Muscle of leg (tissue), 16 donors: ENCODE measurements around the gene SLAMF9. TPM values are rescaled to one million over a fixed set of nuclear protein-coding genes. Genes with fewer than 3 reads are reported as not detected.

Experiments used
- DNase-seq: peaks from one replicate; pipeline ENCODE4 v3.0.0; 2013
- H3K27ac ChIP-seq: one replicate; pipeline ENCODE4 v1.5.1; 2013; ENCODE audit warnings: mild to moderate bottlenecking, low read length, control low read depth
- H3K27me3 ChIP-seq: one replicate; pipeline ENCODE4 v1.6.1; 2013; ENCODE audit warnings: low read length; ENCODE audit not compliant: control insufficient read depth, insufficient read depth
- H3K36me3 ChIP-seq: one replicate; pipeline ENCODE4 v1.6.1; 2013; ENCODE audit warnings: low read length; ENCODE audit not compliant: control insufficient read depth, insufficient read depth
- H3K4me1 ChIP-seq: one replicate; pipeline ENCODE4 v1.6.1; 2013; ENCODE audit warnings: low read length; ENCODE audit not compliant: control insufficient read depth, insufficient read depth
- H3K4me3 ChIP-seq: one replicate; pipeline ENCODE4 v1.5.1; 2013; ENCODE audit warnings: low read length, control low read depth
- H3K9me3 ChIP-seq: replicated peaks from 2 replicates; pipeline ENCODE4 v1.6.1; 2013; ENCODE audit warnings: low read depth, low read length; ENCODE audit not compliant: control insufficient read depth
- WGBS: methylation state at CpG from one replicate; pipeline ENCODE4 v1.1.5; 2013; ENCODE audit warnings: missing lambda C conversion rate; ENCODE audit not compliant: insufficient coverage; 5-methylcytosine and 5-hydroxymethylcytosine counted together
- long read RNA-seq, 11 donors: transcript quantifications; one replicate each; lab custom pipeline, GENCODE V29; 2026
- polyA plus RNA-seq, 8 donors: library from polyadenylated mRNA; unstranded; fragments of 120-200 nt; gene quantifications; one replicate each; pipeline versions ENCODE4 v1.2.1 to v1.2.3, GENCODE V29; 2013; ENCODE audit warnings: inconsistent platforms in 1 of 8, low replicate concordance in 1 of 8; ENCODE audit not compliant: insufficient read length in 8 of 8, insufficient read depth in 1 of 8
- total RNA-seq: library from RNA; stranded (reverse); fragments of 120-200 nt; gene quantifications from one replicate; pipeline ENCODE4 v1.2.4, GENCODE V29; 2013

SLAMF9 gene
- not detected for total RNA-seq
- polyA plus RNA-seq, result not detected
- long read RNA-seq, donor 1, result 0 reads
- long read RNA-seq, donor 2, result 0 reads
- long read RNA-seq, donor 3, result 0 reads
- long read RNA-seq, donor 4, result 0 reads
- long read RNA-seq, donor 5, result 0 reads
- long read RNA-seq, donor 6, result 0 reads
- long read RNA-seq, donor 7, result 0 reads
- long read RNA-seq, donor 8, result 0 reads
- long read RNA-seq, donor 9, result 0 reads
- long read RNA-seq, donor 10, result 0 reads
- long read RNA-seq, donor 11, result 0 reads

DNA sequence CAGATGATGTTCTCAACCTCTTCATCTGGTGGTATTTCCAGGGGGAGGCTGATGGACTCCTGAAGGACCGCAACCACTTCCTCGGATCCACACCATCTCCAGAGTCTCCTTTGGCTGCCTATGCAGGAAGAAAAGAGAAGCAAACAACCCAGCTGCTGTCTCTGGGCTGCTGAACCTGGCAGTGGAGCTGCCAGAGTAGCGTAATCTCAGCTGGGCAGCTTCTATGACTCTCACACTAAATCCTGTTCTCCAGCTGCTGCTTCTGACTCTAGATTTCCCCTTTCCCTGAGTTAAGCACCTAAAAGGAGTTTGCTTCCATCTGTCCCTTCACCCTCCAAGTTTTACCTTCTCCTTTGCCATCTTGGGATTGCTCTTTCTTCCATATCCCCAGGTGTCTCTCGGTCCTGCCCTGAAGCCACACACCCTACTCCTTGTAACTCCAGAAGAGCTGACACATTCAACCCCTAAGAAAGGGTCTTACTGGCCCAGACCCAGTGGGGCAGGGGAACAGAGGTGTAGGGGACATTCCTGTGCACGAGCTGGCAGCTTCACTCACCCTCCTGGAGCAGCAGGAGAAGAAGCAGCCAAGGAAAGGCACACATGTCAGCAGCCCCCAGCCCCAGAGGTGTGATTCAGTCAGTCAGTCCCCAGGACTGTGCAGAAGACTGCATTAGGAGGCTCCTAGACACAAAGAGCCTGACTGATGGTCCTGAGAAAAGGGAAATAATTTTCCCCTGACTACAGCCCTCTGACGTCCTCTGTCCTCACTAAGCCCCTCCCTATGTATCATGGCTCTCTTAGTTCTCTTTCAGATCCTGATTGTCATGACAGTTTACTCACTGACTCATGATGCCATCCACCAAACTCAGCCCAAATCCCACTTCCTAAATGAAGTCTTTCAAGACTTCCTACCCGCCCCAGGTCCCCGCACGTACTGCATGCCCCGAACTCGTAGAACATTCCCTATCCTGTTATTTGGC is at the start of gene SLAMF9:
Gene SLAMF9, minus strand, starts transcription at position 702 of the 980 bp plus-strand sequence. Its CDS starts 100 bp downstream, at position 602.
- Histone ChIP-seq H3K27me3 (peaks cover 8% of the 10 kb centered on the region), H3K4me3 (no peak within 1 kb of the TSS), H3K36me3 (no peaks in the 10 kb centered on the region), H3K27ac (no peak within 1 kb of the TSS), H3K4me1 (no peaks in the 10 kb centered on the region), H3K9me3 (no peaks in the 10 kb centered on the region)
- 57% methylated on average over 9 of the region's 11 CpGs for whole genome bisulfite sequencing
- DNase-seq, result no peak

DNA sequence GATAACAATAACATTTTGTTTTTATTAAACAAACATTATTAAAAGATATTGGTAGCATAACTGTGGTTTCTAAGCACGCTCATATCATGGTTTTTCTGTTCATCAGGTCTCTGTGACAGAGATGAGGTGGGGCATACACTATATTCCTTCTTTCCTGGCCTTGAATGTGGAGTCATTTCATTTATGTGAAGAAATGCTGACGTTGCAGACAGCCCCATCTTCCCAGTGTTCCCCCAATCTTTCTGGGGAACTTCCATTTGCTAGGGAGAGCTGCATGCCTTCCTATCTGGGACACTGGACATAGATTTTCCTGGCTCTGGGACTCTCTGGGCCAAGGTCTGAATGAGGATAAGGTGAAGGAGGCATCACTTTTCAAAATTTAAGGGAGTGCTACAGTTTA is 47.4 kb upstream of the SLAMF9 start:
- Histone ChIP-seq H3K27ac (no peak overlapping the region), H3K4me1 (no peaks in the 10 kb centered on the region), H3K36me3 (no peaks in the 10 kb centered on the region), H3K27me3 (peaks cover 2% of the 10 kb centered on the region), H3K4me3 (no peak overlapping the region), H3K9me3 (no peaks in the 10 kb centered on the region)
- WGBS, result no CpG with 5 or more reads among the region's 2 CpGs
- DNase-seq, result no peak

DNA sequence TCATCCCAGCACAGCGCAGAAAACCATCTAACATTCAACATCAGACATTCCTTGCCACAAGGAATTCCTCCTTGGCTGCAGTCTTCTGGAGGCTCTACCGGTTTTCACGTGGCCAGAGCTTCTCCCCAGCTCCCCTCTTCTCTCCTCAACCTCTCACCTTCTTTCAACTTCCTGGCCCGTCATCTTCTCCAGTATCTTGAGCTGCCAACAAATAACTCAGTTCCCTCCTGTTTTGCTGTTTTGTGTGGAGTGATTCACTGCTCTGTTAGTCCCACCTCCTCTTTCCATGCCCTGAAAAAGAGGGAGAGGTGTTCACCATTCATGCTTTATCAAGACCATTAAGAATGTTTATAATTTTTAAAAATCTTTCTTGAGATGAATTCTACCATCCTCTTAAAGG is 45.2 kb upstream of the SLAMF9 start:
- no peak for DNase-seq
- no peak overlapping the region for H3K4me3 ChIP-seq
- no peak overlapping the region for H3K27ac ChIP-seq
- H3K4me1 ChIP-seq, result no peaks in the 10 kb centered on the region
- H3K27me3 ChIP-seq, result peaks cover 2% of the 10 kb centered on the region
- WGBS, result 50% methylated on average over 3 of the region's 4 CpGs
- H3K9me3 ChIP-seq, result no peaks in the 10 kb centered on the region
- H3K36me3 ChIP-seq, result no peaks in the 10 kb centered on the region

DNA sequence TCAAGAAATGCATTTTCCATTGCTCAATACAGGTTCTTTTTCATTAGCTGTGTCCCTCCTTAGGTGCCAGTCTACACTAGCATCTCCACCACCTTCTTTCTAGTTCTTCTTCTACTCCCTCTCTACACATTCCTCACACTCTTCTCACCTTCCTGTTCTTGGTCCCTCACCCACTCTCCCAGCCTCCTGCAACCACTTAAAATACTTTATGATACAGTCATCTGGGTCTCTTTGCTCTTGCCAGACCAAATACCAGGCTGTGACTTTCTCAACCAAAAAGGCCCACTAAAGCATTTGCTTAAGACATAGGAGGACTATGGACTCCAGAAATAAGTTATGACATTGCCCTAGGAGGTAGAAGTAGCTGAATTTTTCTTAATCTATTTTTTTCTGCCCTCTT is 42.6 kb upstream of the SLAMF9 start:
- H3K4me3 ChIP-seq, result no peak overlapping the region
- no peak overlapping the region for H3K27ac ChIP-seq
- H3K4me1 ChIP-seq, result no peaks in the 10 kb centered on the region
- H3K36me3 ChIP-seq, result no peaks in the 10 kb centered on the region
- DNase-seq, result no peak
- no peaks in the 10 kb centered on the region for H3K9me3 ChIP-seq
- peaks cover 2% of the 10 kb centered on the region for H3K27me3 ChIP-seq

DNA sequence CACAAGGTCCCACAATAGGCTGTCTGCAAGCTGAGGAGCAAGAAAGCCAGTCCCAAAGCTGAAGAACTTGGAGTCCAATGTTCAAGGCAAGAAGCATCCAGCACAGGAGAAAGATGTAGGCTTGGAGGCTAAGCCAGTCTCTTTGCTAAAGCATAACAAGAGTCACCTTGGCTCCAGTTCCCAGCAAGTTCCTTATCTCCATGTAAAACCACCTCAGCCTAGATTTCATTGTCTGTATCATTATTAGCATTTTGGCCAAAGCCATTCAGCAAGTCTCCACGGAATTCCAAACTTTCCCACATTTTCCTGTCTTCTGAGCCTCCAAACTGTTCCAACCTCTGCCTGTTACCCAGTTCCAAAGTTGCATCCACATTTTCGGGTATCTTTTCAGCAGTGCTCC is 40.9 kb upstream of the SLAMF9 start:
- 67% methylated on average over 2 of the region's 2 CpGs for WGBS
- peaks cover 2% of the 10 kb centered on the region for H3K27me3 ChIP-seq

DNA sequence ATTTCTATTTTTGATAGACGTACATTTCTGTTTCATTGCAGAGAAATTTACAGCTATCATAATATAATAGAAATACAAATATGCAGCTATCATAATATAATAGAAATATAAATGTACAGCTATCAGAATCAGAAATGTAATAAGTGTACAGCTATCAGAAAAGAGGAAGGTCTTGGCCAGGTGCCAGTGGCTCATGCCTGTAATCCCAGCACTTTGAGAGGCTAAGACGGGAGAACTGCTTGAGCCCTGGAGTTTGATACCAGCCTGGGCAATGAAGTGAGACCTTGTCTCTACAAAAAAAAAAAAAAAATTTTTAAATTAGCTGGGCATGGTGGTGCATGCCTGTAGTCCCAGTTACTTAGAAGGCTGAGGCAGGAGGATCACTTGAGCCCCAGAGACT is 39.9 kb upstream of the SLAMF9 start:
- Histone ChIP-seq H3K4me1 (no peaks in the 10 kb centered on the region), H3K4me3 (no peak overlapping the region), H3K27ac (no peak overlapping the region), H3K27me3 (peaks cover 3% of the 10 kb centered on the region), H3K36me3 (no peaks in the 10 kb centered on the region), H3K9me3 (no peaks in the 10 kb centered on the region)
- no CpG with 5 or more reads among the region's 2 CpGs for WGBS
- DNase-seq, result no peak

More for the DNA sequence above, 40.9 kb upstream of the SLAMF9 start:
- Histone ChIP-seq H3K4me3 (no peak overlapping the region), H3K4me1 (no peaks in the 10 kb centered on the region), H3K36me3 (no peaks in the 10 kb centered on the region), H3K27ac (no peak overlapping the region), H3K9me3 (no peaks in the 10 kb centered on the region)
- DNase-seq, result no peak

DNA sequence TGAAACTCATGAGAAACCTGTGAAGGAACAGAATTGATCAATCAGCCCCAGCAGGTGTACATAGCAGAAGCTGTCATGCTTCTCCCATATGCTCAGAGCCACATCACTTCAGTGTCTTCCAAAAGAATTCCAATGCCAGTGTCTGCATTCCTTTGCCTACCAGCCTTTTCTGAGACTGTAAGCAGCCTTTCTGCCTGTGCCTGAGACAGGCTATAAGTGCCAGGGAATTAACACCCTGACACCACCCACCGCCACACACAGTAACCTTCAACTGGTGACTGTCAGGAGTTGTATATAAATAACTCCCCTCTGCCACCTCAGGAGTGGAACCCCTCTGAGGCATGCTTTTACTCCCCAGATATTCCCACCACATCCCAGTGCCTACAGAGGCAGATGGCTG is 38.1 kb upstream of the SLAMF9 start:
- Histone ChIP-seq H3K27ac (no peak overlapping the region), H3K4me1 (no peaks in the 10 kb centered on the region), H3K27me3 (peaks cover 3% of the 10 kb centered on the region), H3K4me3 (no peak overlapping the region), H3K36me3 (no peaks in the 10 kb centered on the region), H3K9me3 (no peaks in the 10 kb centered on the region)
- no peak for DNase-seq
- no CpG with 5 or more reads among the region's 1 CpG for WGBS

DNA sequence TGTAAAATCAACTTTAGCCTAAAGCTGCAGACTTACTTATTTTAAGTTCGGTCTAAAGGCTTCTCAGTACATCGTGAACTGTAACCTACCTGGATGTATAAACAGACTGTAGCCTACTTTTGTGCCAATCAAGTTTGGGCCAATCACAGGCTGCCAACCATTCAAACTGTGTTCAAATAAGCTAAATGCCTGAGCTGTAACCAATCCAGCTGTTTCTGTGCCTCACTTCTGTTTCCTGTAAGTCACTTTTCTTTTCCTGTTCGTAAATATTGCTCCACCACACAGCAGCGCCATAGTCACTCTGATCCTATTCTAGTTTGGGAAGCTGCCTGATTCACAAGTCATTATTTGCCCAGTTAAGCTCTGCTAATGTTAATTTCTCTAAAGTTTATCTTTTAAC is 37.5 kb upstream of the SLAMF9 start:
- H3K4me1 ChIP-seq, result no peaks in the 10 kb centered on the region
- H3K9me3 ChIP-seq, result no peaks in the 10 kb centered on the region
- H3K27me3 ChIP-seq, result peaks cover 3% of the 10 kb centered on the region
- H3K36me3 ChIP-seq, result no peaks in the 10 kb centered on the region
- 84% methylated on average over 2 of the region's 4 CpGs for WGBS
- peak; percentile 5 for DNase-seq
- H3K27ac ChIP-seq, result no peak overlapping the region
- no peak overlapping the region for H3K4me3 ChIP-seq

DNA sequence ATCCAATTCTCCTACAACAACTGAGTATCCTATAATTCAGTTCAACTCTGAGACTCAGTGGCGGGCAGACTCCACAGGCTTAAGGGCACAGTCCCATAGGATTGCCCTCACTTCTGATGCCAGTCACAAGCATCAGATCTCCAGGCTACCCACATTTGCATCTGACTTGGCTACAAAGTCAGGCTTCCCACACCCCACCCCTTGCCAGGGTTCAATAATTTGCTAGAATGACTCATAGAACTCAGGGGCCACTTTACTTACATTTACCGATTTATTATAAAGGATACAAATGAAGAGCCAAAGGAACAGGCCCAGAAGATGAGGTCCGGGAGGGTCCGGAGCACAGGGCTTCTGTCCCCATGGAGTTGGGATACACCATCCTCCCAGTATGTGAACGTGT is 36.0 kb upstream of the SLAMF9 start:
- Histone ChIP-seq H3K4me1 (no peaks in the 10 kb centered on the region), H3K9me3 (no peaks in the 10 kb centered on the region)
- 100% methylated on average over 1 of the region's 5 CpGs for WGBS

DNA sequence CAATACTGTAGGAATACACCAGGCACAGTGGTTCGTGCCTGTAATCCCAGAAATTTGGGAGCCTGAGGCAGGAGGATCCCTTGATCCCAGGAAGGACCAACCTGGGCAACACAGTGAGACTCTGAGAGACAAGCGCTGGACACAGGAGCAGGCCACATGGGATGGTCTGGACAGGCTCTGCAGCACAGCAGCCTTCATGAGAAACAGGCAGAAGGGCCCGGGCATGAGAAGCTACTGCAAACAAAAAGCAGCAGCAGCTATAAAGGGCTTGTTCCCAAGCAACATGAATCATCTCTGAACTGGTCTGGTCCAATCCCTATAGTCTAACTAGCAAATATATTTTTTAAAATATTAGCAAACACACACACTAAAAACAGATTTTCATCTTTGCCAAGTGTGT is 35.5 kb upstream of the SLAMF9 start:
- Histone ChIP-seq H3K27me3 (peaks cover 8% of the 10 kb centered on the region), H3K36me3 (no peaks in the 10 kb centered on the region), H3K4me1 (no peaks in the 10 kb centered on the region), H3K27ac (no peak overlapping the region), H3K9me3 (no peaks in the 10 kb centered on the region), H3K4me3 (no peak overlapping the region)
- no peak for DNase-seq
- WGBS, result 57% methylated on average over 3 of the region's 3 CpGs

More for the DNA sequence above, 36.0 kb upstream of the SLAMF9 start:
- Histone ChIP-seq H3K27ac (no peak overlapping the region), H3K36me3 (no peaks in the 10 kb centered on the region), H3K27me3 (peaks cover 6% of the 10 kb centered on the region), H3K4me3 (no peak overlapping the region)
- no peak for DNase-seq
